GM12891 (cell line): ENCODE data around the gene MBOAT7. TPM values are rescaled to one million over a fixed set of nuclear protein-coding genes. Genes with fewer than 3 reads are reported as not detected.
"Not testable (repeated sequence)": the region's sequence is repeated elsewhere in the genome, so short reads cannot be mapped to it uniquely, and the experiment has no call there.

Experiments used
- DNase-seq: peaks from one replicate; pipeline ENCODE4 v3.0.0; 2011; ENCODE audit warnings: low spot score; ENCODE audit not compliant: insufficient read length
- FAIRE-seq: peaks from 2 replicates; lab custom pipeline; 2011; peaks lifted over from hg19 to GRCh38; lab: Jason Lieb, UNC
- PAX5 ChIP-seq: IDR thresholded peaks from 2 replicates; pipeline ENCODE4 v1.6.1; 2011; ENCODE audit warnings: low read length, moderate library complexity, mild to moderate bottlenecking; ENCODE audit not compliant: insufficient read depth, severe bottlenecking
- POLR2A ChIP-seq: IDR thresholded peaks from 2 replicates; pipeline ENCODE4 v1.6.1; 2011; ENCODE audit warnings: low read depth, low read length, control low read depth
- POLR2AphosphoS5 ChIP-seq: IDR thresholded peaks from 2 replicates; pipeline ENCODE4 v1.6.1; 2011; ENCODE audit warnings: low read depth, low read length, control low read depth
- POU2F2 ChIP-seq: IDR thresholded peaks from 2 replicates; pipeline ENCODE4 v1.6.1; 2011; ENCODE audit warnings: low read depth, mild to moderate bottlenecking, control low read depth, low read length, moderate library complexity
- SPI1 ChIP-seq: IDR thresholded peaks from 2 replicates; pipeline ENCODE4 v1.6.1; 2011; ENCODE audit warnings: low read depth, low read length, control low read depth
- TAF1 ChIP-seq: IDR thresholded peaks from 2 replicates; pipeline ENCODE4 v1.6.1; 2011; ENCODE audit warnings: low read depth, low read length, control low read depth
- polyA plus RNA-seq: library from polyadenylated mRNA; unstranded; fragments of >200 nt; gene quantifications from one replicate; pipeline ENCODE4 v1.2.1, GENCODE V29; 2012; ENCODE audit warnings: low read depth, missing spikeins, inconsistent platforms; ENCODE audit not compliant: missing spikeins

The MBOAT7 gene
- polyA plus RNA-seq = 29.5 TPM

DNA sequence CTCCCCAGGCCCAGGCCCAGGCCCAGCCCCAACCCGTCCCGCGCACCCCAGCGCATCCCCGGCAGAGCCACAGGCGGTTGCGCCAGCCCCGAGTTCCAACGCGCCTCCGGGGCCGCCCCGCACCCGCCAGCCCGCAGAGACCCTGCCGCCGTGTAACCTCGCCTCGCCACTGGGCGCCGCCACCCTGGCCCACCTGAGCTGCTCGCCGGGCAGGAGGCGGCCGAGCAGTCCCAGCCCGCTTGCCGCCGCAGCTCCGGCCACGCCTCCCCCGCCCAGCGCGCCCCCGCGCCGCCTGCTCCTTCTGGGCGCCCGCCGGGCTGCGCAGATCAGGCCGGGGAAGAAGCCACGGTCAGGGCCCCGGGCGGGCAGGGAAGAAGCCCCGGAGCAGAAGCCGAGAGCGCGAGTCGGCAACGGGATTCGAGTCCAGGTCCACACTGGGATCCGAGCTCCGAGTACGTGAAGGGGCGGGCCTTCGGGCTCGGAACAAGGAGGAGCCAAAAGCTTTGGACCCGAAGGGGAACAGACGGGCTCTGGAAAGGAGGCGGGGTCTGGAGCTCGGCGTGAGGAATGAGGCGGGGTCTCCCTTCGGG is at the start of gene MBOAT7:
Gene MBOAT7, minus strand, starts transcription at position 436 of the 590 bp plus-strand sequence. CDS start 1,072 bp downstream, outside the sequence.
- DNase-seq (peak; percentile 87), FAIRE-seq (no peak)
- no peak for TF ChIP-seq SPI1
- no peak for TF ChIP-seq PAX5
- TF ChIP-seq TAF1 = no peak
- TF ChIP-seq POLR2AphosphoS5 = no peak
- no peak for TF ChIP-seq POU2F2

DNA sequence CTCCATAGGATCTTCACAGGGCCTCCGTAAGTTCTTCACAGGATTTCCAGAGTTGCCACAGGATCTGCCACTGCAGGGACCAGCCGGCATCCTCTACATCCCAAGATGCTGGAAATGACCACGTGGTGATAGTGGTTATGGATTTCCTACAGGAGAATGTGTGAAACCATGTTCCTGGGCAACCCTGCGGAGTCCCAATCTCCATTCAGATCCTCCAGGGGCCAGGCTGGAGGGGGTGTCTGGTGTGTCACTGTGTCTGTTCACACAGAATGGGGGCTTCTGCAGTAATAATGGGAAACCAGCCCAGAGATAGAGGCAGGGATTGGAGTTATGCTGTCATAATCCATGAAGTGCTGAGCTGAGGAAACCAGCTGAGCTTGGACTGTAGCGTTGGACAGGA is 44.6 kb upstream of the MBOAT7 start:
- FAIRE-seq (no peak), DNase-seq (no peak)
- TF ChIP-seq POLR2A (no peak), TAF1 (no peak), SPI1 (no peak), POU2F2 (no peak), POLR2AphosphoS5 (no peak), PAX5 (no peak)

- FAIRE-seq = peak; percentile 92
- no peak for TF ChIP-seq POU2F2
- TF ChIP-seq POLR2A = no peak
- no peak for TF ChIP-seq TAF1
- TF ChIP-seq SPI1 = no peak
- TF ChIP-seq PAX5 = no peak
- TF ChIP-seq POLR2AphosphoS5 = no peak
These were observed 41.9 kb upstream of the MBOAT7 start for GRCh38 chr19:54231077-54231931.

GRCh38 chr19:54230031-54230430 is 40.7 kb upstream of the MBOAT7 start:
- no peak for TF ChIP-seq PAX5
- no peak for TF ChIP-seq TAF1
- TF ChIP-seq POU2F2 = no peak
- TF ChIP-seq POLR2AphosphoS5 = no peak
- TF ChIP-seq POLR2A = no peak
- TF ChIP-seq SPI1 = no peak
- no peak for FAIRE-seq
- DNase-seq = no peak

More at GRCh38 chr19:54231077-54231931, 41.9 kb upstream of the MBOAT7 start:
- DNase-seq = peak; percentile 75

- DNase-seq = no peak
- FAIRE-seq = no peak
- TF ChIP-seq TAF1 = no peak
- TF ChIP-seq SPI1 = no peak
- no peak for TF ChIP-seq POU2F2
- no peak for TF ChIP-seq POLR2AphosphoS5
- no peak for TF ChIP-seq POLR2A
These were observed 39.8 kb upstream of the MBOAT7 start for GRCh38 chr19:54229146-54229545.

DNA sequence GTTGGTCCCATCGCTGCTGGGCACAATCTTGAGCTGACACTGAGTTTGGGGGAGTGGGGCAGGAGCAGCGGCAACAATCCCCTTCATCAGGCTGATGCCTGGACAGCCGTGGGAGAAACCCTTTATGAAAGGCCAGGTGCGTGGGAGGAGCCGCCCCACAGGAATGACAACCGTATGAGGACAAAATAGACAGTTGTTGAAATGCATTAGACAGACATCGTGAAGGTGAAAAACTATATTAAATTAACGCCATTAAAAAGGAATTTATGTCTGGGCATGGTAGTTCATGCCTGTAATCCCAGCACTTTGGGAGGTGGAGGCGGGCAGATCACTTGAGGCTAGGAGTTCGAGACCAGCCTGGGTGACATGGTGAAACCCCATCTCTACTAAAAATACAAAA is 35.2 kb upstream of the MBOAT7 start:
- FAIRE-seq = not testable (repeated sequence)

DNA sequence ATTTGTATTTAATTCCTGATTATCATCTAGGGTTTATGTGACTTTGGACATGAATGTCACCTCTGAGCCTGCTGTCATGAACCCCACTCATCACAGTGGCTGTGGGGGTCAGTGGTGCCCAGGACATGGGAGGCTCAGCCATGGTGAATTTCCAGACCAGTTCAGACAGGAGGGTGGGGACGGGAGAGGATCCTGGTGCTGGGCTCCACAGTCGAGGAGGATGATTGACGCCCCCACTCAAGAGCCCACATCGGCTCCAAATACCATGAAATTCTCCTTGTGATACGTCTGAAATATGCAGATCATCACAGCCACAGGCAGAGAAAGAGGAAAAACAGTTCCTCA is 34.5 kb upstream of the MBOAT7 start:
- FAIRE-seq, DNase-seq: not testable (repeated sequence)

More for the DNA sequence above, 35.2 kb upstream of the MBOAT7 start:
- DNase-seq = not testable (repeated sequence)

DNA sequence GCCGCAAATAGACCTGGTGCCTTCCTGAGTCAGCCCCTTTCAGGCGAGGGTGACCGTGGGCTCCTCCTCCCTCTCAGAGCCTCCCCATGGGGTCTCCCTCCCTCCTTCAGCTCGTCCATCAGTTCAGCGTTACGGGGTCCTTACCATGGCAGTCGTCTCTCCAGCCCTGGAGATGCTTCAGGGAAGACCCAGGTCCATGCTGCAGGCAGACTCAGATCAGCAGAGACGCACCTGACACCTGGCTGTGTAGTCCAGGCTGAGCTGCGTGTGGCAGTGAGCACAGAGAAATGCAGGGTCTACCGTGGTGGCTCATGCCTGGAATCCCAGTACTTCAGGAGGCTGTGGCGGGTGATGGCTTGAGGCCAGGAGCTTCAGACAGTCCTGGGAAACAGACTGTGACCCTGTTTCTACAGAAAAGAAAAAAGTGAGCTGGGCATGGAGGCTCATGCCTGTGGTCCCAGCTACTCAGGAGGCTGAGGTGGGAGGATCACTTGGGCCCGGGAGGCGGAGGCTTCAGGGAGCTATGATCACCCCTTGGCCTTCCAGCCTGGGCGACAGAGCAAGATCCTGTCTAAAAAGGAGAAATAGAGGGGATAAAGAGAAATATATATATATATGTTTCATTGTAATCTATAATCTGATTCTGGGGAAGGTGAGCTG is 34.0 kb upstream of the MBOAT7 start:
- FAIRE-seq, DNase-seq: not testable (repeated sequence)

DNA sequence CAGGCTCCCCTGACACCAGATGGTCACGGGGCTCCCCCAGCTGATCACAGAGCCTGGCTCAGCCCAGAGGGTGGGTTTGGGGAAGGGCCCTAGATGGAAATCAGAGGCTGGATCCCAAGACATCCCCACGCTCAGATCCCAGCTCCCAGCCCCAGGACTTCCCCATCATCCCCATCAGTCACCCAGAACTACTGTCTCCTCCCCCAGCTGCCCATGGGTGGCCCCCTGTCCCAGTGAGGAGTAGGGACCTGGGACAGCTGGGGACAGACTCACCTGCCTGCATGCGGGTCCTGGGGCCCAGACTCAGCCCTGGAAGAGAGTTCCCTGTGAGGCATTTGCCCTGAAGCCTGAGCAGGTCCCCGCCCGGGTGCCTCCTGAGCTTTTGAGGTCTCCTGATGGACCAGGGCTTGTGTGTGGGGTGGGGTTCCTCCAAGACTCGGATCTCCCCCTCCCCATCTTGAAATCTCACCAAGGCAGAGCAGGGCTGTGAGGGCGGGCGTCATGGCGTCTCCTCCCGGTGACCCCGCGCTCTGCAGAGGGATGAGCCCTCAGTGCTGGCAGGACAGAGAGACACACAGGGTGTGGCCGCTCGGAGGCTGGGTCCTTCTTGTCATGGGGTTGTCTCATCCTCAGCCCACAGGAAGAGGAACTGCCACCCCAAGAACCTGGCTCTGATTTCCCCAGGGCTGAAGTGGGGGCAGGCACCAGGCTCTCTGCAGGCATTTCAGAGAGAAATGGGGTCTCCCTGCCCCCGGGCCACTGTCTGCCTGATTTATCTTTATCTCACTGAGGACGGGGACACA is 33.3 kb upstream of the MBOAT7 start, which contains the start of gene LILRB3:
Gene LILRB3, minus strand, starts transcription at position 534 of the 803 bp plus-strand sequence. Its CDS starts 31 bp downstream, at position 503.
- not testable (repeated sequence) for FAIRE-seq, DNase-seq

- DNase-seq, FAIRE-seq: not testable (repeated sequence)
These were observed 32.6 kb upstream of the MBOAT7 start for GRCh38 chr19:54221947-54222346.

DNA sequence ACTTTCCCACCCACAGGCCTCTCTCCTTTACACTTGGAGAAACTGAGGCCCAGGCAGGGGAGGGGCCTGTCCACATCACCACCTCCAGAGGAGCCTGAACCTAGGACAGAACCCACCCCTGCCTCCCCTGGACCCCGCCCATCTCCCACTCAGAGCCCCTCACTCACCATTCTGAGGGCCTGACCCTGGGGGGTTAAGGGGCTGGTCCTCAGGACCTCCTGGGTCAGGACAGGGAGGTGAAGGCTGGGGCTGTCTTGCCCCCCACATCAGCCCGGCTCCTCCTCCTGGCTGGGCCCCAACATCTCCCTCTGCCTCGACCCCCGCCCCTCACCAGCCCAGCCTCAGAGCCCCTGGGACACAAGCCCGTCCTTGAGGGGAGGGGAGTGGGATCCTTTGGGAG is 30.3 kb upstream of the MBOAT7 start:
- not testable (repeated sequence) for FAIRE-seq, DNase-seq
